Upper lobe of right lung (tissue), 1 donor: Measurements from ENCODE around the gene TGIF2LY. TPM values are rescaled to one million over a fixed set of nuclear protein-coding genes. Genes with fewer than 3 reads are reported as not detected.
"Not testable (repeated sequence)": the region's sequence is repeated elsewhere in the genome, so short reads cannot be mapped to it uniquely, and the experiment has no call there.

ENCODE experiments used
- ATAC-seq: fragments of 200-7000 bp; cut with Tn5 transposase; one replicate; pipeline ENCODE4 v1.9.1; 2020; ENCODE audit warnings: mild to moderate bottlenecking, moderate library complexity
- DNase-seq: peaks from one replicate; pipeline ENCODE4 v3.0.0-alpha.2; 2020
- H3K27ac ChIP-seq: fragments of 200-600 bp; one replicate; pipeline ENCODE4 v1.8.0; 2022
- H3K27me3 ChIP-seq: fragments of 200-600 bp; one replicate; pipeline ENCODE4 v1.8.0; 2022; ENCODE audit warnings: mild to moderate bottlenecking
- H3K36me3 ChIP-seq: fragments of 200-600 bp; one replicate; pipeline ENCODE4 v1.8.0; 2022
- H3K4me1 ChIP-seq: fragments of 200-600 bp; one replicate; pipeline ENCODE4 v1.8.0; 2022
- H3K4me3 ChIP-seq: fragments of 200-600 bp; one replicate; pipeline ENCODE4 v1.8.0; 2022; ENCODE audit warnings: mild to moderate bottlenecking
- H3K9me3 ChIP-seq: fragments of 200-600 bp; one replicate; pipeline ENCODE4 v1.8.0; 2022
- intact Hi-C: fragments of 100-400 bp; cut with DNase I; formaldehyde crosslinking; loops from one replicate; pipeline ENCODE4 v1.11.0; 2022
- long read RNA-seq: library from polyadenylated mRNA; unstranded; transcript quantifications from one replicate; pipeline ENCODE4 v2.0.0, GENCODE V29; 2021
- total RNA-seq: library from RNA; stranded (reverse); fragmentation: NEBNext Ultra II Directional; extraction: Animal tissue kit (Norgen Biotek cat#: 25700); gene quantifications from one replicate; pipeline ENCODE4 v1.2.1, GENCODE V29; 2021
- donor health status: DM: no; HTN: yes; CAD: no; lungs with severe emphysema.

The TGIF2LY gene
- not detected for total RNA-seq
- long read RNA-seq, result 0 reads

DNA sequence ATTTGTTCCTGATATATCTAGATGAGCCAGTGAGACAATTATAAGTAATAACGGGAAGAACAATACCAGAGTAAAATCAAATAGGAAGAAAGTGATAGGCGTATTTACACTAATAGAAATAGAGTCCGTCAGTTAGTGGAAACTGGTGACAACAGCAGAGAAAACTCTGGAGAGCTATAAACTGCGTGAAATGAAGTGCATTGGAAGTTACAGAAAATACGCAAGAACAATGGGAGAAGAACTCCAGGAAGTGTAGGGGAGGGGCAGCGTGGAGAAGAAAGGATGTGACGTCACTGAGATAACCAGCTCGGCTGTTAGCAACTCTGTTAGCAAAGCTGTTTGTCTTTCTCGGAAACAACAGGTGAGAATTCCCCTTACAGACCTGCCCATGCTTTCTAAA lies at the start of gene TGIF2LY:
TSS of gene TGIF2LY (plus strand) at position 301 of the 400 bp plus-strand sequence. CDS start 178 bp downstream, outside the sequence.
- H3K27me3 ChIP-seq, intact Hi-C loops, DNase-seq, H3K27ac ChIP-seq, H3K4me1 ChIP-seq, H3K36me3 ChIP-seq, H3K9me3 ChIP-seq, H3K4me3 ChIP-seq, ATAC-seq: not testable (repeated sequence)
